Measurements from ENCODE around the gene NIPAL3. TPM values are rescaled to one million over a fixed set of nuclear protein-coding genes. Genes with fewer than 3 reads are reported as not detected.

NIPAL3 gene
- total RNA-seq, 1 donor from 2014 or later = 18.6 TPM

DNA sequence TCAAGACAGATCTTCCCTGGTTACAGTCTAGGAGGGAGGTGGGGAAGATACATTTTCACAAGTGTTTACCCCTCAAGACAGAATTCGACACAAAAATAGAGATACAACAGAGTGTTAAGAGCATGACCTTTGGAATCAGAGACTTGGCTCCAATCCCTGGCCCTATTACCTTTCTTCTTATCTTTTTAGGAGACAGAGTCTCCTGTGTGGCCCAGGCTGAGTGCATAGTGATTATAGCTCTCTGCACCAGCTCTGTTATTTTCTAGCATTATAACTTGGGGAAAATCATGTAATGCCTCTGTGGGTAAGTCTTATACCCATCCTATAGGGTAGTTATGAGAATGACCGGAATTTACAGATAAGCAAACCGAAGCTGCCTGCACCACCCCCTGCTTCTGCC, 9.8 kb downstream of the NIPAL3 start:
- Mint-ChIP-seq H3K4me1 (ENCODE audit: low read depth, unreplicated experiment) (peaks cover 6% of the 10 kb centered on the region), H3K27ac (ENCODE audit: unreplicated experiment) (no peak overlapping the region)

DNA sequence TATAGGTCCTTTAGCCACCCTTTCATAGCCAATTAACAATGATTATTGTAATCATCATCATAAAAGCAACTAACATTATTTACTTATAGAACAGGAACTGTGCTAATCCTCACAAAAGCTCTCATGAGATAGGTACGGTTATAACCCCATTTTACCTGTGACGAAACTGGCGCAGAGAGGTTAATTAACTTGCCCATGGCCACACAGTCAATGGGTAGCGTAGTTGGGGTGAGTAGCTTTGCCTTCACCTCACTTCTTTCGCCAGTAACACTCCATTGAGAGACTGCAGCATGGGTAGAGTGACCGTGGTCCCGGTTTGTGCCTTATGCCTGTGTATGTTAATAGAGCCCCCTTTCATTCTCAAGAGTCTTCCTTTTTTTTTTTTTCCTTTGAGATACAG, 10.3 kb downstream of the NIPAL3 start:
- peaks cover 6% of the 10 kb centered on the region for H3K4me1 Mint-ChIP-seq (ENCODE audit: low read depth, unreplicated experiment)
- DNase-seq = no peak
- peaks cover 3% of the 10 kb centered on the region for H3K27me3 Mint-ChIP-seq (ENCODE audit: unreplicated experiment)
- H3K27ac Mint-ChIP-seq (ENCODE audit: unreplicated experiment) = no peak overlapping the region
- TF ChIP-seq, protein P1, sequence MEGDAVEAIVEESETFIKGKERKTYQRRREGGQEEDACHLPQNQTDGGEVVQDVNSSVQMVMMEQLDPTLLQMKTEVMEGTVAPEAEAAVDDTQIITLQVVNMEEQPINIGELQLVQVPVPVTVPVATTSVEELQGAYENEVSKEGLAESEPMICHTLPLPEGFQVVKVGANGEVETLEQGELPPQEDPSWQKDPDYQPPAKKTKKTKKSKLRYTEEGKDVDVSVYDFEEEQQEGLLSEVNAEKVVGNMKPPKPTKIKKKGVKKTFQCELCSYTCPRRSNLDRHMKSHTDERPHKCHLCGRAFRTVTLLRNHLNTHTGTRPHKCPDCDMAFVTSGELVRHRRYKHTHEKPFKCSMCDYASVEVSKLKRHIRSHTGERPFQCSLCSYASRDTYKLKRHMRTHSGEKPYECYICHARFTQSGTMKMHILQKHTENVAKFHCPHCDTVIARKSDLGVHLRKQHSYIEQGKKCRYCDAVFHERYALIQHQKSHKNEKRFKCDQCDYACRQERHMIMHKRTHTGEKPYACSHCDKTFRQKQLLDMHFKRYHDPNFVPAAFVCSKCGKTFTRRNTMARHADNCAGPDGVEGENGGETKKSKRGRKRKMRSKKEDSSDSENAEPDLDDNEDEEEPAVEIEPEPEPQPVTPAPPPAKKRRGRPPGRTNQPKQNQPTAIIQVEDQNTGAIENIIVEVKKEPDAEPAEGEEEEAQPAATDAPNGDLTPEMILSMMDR (IDR thresholded peaks at IDR 0.05; ENCODE audit: partially characterized antibody, unreplicated experiment) = no peak
- H3K9me3 Mint-ChIP-seq (ENCODE audit: unreplicated experiment) = peaks cover 1% of the 10 kb centered on the region
- no peak overlapping the region for H3K4me3 Mint-ChIP-seq (ENCODE audit: unreplicated experiment)
- H3K36me3 Mint-ChIP-seq (ENCODE audit: unreplicated experiment) = no peaks in the 10 kb centered on the region

More for the DNA sequence above, 9.8 kb downstream of the NIPAL3 start:
- H3K9me3 Mint-ChIP-seq (ENCODE audit: unreplicated experiment) = peaks cover 1% of the 10 kb centered on the region
- no peaks in the 10 kb centered on the region for H3K36me3 Mint-ChIP-seq (ENCODE audit: unreplicated experiment)
- peaks cover 3% of the 10 kb centered on the region for H3K27me3 Mint-ChIP-seq (ENCODE audit: unreplicated experiment)
- H3K4me3 Mint-ChIP-seq (ENCODE audit: unreplicated experiment) = no peak overlapping the region
- TF ChIP-seq, protein P1 (IDR thresholded peaks at IDR 0.05; ENCODE audit: partially characterized antibody, unreplicated experiment) = no peak
- no peak for DNase-seq

DNA sequence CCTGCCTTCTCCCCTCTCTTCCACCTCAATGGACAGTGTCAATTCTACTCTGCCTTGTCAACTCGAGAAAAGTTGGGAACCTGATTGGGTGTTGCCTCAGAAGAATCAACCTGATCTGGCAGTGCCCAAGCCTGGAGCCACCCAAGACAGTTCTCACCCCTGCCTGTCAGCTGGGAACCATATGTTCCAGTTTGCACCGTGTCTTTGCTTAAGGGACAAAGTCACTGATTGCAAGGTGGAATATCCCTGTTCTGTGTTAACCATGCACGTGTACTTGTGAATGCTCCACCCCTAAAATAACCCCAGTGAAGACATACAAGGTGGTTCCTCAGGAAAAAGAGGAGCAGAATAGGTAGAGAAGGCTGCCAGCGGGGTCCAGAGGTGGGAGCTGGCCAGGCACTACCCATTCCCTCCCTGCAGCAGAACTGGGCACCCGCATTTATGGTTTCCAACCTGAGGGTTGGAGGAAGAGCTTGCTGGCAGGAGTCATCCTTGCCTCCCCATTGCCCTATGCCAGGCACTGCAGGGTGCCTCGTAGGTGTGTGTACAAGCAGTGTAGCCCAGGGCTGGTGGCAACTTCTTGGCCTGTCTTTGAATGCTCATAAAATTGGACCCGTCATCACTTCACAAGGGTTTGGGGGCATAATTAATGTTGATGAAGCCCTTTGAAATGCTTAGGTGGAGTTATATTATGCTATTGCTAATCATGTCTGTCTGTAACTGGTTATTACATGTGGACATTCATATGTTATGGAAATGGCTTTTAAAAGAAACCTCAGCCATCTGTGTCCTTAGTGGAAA, 11.3 kb downstream of the NIPAL3 start:
- H3K27ac Mint-ChIP-seq (ENCODE audit: unreplicated experiment) = no peak overlapping the region
- DNase-seq = no peak
- peaks cover 6% of the 10 kb centered on the region for H3K4me1 Mint-ChIP-seq (ENCODE audit: low read depth, unreplicated experiment)
- H3K9me3 Mint-ChIP-seq (ENCODE audit: unreplicated experiment) = peaks cover 1% of the 10 kb centered on the region
- H3K36me3 Mint-ChIP-seq (ENCODE audit: unreplicated experiment) = no peaks in the 10 kb centered on the region
- H3K4me3 Mint-ChIP-seq (ENCODE audit: unreplicated experiment) = no peak overlapping the region
- TF ChIP-seq, protein P1 (IDR thresholded peaks at IDR 0.05; ENCODE audit: partially characterized antibody, unreplicated experiment) = no peak
- peaks cover 3% of the 10 kb centered on the region for H3K27me3 Mint-ChIP-seq (ENCODE audit: unreplicated experiment)

DNA sequence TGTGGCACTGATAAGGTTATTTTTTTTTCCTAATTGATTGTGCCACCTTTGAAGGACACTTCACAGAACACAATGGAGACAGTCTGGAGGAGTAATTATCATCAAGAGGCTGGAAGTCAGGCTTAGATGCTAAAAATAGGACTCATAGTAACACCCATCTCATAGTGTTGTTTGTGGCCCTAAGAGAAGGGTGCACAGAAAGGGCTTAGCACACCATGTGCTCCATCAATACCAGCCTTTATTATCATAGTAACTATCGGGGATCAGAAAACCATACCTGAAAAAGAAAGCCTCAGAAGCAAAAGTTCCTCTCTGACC, 11.9 kb downstream of the NIPAL3 start:
- TF ChIP-seq, protein P1 (IDR thresholded peaks at IDR 0.05; ENCODE audit: partially characterized antibody, unreplicated experiment) = no peak
- no peak for DNase-seq
- Mint-ChIP-seq H3K4me1 (ENCODE audit: low read depth, unreplicated experiment) (peaks cover 6% of the 10 kb centered on the region), H3K27ac (ENCODE audit: unreplicated experiment) (no peak overlapping the region), H3K9me3 (ENCODE audit: unreplicated experiment) (peaks cover 1% of the 10 kb centered on the region), H3K4me3 (ENCODE audit: unreplicated experiment) (no peak overlapping the region), H3K36me3 (ENCODE audit: unreplicated experiment) (no peaks in the 10 kb centered on the region), H3K27me3 (ENCODE audit: unreplicated experiment) (peaks cover 3% of the 10 kb centered on the region)

DNA sequence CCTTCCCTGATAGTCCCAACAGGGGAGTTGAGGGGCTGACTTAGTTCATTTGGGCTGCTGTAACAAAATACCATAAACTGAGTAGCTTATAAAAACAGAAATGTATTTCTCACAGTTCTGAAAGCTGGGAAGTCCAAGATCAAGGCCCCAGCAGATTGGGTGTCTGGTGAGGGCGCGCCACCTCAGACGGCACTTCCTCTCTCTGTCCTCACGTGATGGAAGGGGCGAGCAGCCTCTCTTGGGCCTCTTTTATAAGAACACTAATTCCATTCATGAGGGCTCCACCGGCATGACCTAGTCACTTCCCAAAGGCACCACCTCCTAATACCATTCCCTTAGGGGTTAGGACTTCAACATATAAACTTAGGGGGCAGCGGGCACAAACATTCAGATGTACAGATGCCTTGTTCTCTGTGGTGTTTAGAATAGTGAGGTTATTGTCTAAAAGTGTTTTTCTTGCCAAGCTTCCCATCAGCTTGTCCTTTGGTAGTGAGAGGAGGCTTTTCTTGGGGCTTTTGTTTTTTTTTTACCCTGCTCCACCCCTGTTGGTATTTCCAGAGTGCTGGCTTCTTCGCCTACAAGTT, 20.3 kb downstream of the NIPAL3 start:
- H3K27me3 Mint-ChIP-seq (ENCODE audit: unreplicated experiment) = peaks cover 10% of the 10 kb centered on the region
- no peak overlapping the region for H3K4me3 Mint-ChIP-seq (ENCODE audit: unreplicated experiment)
- TF ChIP-seq, protein P1 (IDR thresholded peaks at IDR 0.05; ENCODE audit: partially characterized antibody, unreplicated experiment) = no peak
- no peak overlapping the region for H3K27ac Mint-ChIP-seq (ENCODE audit: unreplicated experiment)
- DNase-seq = no peak
- H3K4me1 Mint-ChIP-seq (ENCODE audit: low read depth, unreplicated experiment) = peaks cover 29% of the 10 kb centered on the region
- H3K9me3 Mint-ChIP-seq (ENCODE audit: unreplicated experiment) = peaks cover 15% of the 10 kb centered on the region
- H3K36me3 Mint-ChIP-seq (ENCODE audit: unreplicated experiment) = no peaks in the 10 kb centered on the region

All from glutamatergic neuron (in vitro differentiated cells).